Right lobe of liver (tissue), 4 donors: ENCODE measurements around the gene AK9.

Experiments
- CTCF ChIP-seq, 4 donors: fragments of 200-600 bp in 3 of 4; fragments of 450-650 bp in 1 of 4; IDR thresholded peaks; one replicate each; pipeline versions ENCODE4 v1.5.1 to v1.8.0; 2016 to 2022; ENCODE audit warnings: antibody characterized with exemption in 4 of 4, mild to moderate bottlenecking in 2 of 4
- POLR2A ChIP-seq: fragments of 450-650 bp; IDR thresholded peaks from one replicate; pipeline ENCODE4 v1.6.1; 2017; ENCODE audit warnings: antibody characterized with exemption, mild to moderate bottlenecking
- donor health status: DM: no; HTN: no; CAD: no.
- donor health status: DM: no; HTN: no; CAD: no.
- donor health status: DM: no; HTN: yes; CAD: no.

GRCh38 chr6:109503327-109504224 is 187.4 kb downstream of the AK9 start:
- TF ChIP-seq CTCF (IDR thresholded peaks at IDR 0.05) = no peak
- TF ChIP-seq POLR2A = no peak
